HepG2 (cell line): ENCODE measurements around the gene PITPNM2. TPM values are rescaled to one million over a fixed set of nuclear protein-coding genes. Genes with fewer than 3 reads are reported as not detected.
A peak's percentile ranks its signal among the peaks of the same experiment; 100 is the strongest.

Experiments used
- ATAC-seq: fragments of 200-7000 bp; cut with Tn5 transposase; 3 replicates; pipeline ENCODE4 v1.9.1; 2020; ENCODE audit warnings: mild to moderate bottlenecking, moderate library complexity
- BruUV-seq: library from RNA; stranded (reverse); fragments of 400-500 nt; replicated peaks from 2 replicates; lab custom pipeline; 2021; lab: Mats Ljungman, UMichigan
- CTCF ChIA-PET: fragments of 300-600 bp; formaldehyde crosslinking; extraction: SDS; loops from one replicate; lab custom pipeline; 2021; ENCODE audit warnings: low total read pairs, inconsistent platforms, low intra/inter-chr PET ratio; lab: Yijun Ruan, JAX
- POLR2A ChIA-PET: fragments of 350-600 bp; sonication (Branson Sonifier 250); formaldehyde crosslinking; loops from one replicate; lab custom pipeline; 2020; ENCODE audit warnings: antibody characterized with exemption, inconsistent platforms; lab: Yijun Ruan, JAX
- DNase-seq: peaks from one replicate; pipeline ENCODE4 v3.0.0-alpha.2; 2015; ENCODE audit warnings: low spot score
- FAIRE-seq: peaks from 3 replicates; lab custom pipeline; 2011; peaks lifted over from hg19 to GRCh38; lab: Jason Lieb, UNC
- H2AFZ ChIP-seq: one replicate; pipeline ENCODE4 v1.6.1; 2011; ENCODE audit warnings: low read length, inconsistent platforms
- H3K27ac ChIP-seq: fragments of 300-600 bp; 3 replicates; pipeline ENCODE4 v1.8.0; 2011; ENCODE audit warnings: mixed run types, mild to moderate bottlenecking, mixed read lengths, low read length, inconsistent platforms; ENCODE audit not compliant: insufficient read depth; ENCODE audit errors: extremely low read length
- H3K27me3 ChIP-seq, 2 experiments: fragments of 200-600 bp in 1 of 2; 2 replicates in 1 of 2; 3 replicates in 1 of 2; pipeline versions ENCODE4 v1.6.0 to v1.8.0; 2011; ENCODE audit warnings: low read length in 2 of 2, mild to moderate bottlenecking in 2 of 2, moderate library complexity in 2 of 2, inconsistent platforms in 1 of 2; ENCODE audit not compliant: insufficient read depth in 2 of 2, control insufficient read depth in 1 of 2
- H3K36me3 ChIP-seq, 2 experiments: fragments of 200-600 bp in 1 of 2; replicated peaks in 1 of 2; 2 replicates in 1 of 2; 3 replicates in 1 of 2; pipeline versions ENCODE4 v1.5.1 to v1.8.0; 2011; ENCODE audit warnings: low read length in 2 of 2, inconsistent platforms in 1 of 2; ENCODE audit not compliant: insufficient read depth in 2 of 2, control insufficient read depth in 1 of 2
- H3K4me1 ChIP-seq: 2 replicates; pipeline ENCODE4 v1.5.1; 2012; ENCODE audit warnings: low read length, inconsistent platforms; ENCODE audit not compliant: insufficient read depth
- H3K4me2 ChIP-seq: 2 replicates; pipeline ENCODE4 v1.6.0; 2011; ENCODE audit warnings: low read depth, low read length, inconsistent platforms
- H3K4me3 ChIP-seq, 3 experiments: fragments of 200-600 bp in 1 of 3; sonication (generic), shearing (Covaris generic) in 1 of 3; replicated peaks in 1 of 3; 2 replicates each; pipeline ENCODE4 v1.5.1; 2011 to 2016; ENCODE audit warnings: low read length in 3 of 3, inconsistent platforms in 2 of 3, low read depth in 2 of 3, mild to moderate bottlenecking in 2 of 3, control low read depth in 1 of 3, mixed read lengths in 1 of 3; ENCODE audit not compliant: insufficient read depth in 1 of 3
- H3K79me2 ChIP-seq: one replicate; pipeline ENCODE4 v1.6.1; 2011; ENCODE audit warnings: low read length, inconsistent platforms; ENCODE audit not compliant: insufficient read depth
- H3K9ac ChIP-seq: 2 replicates; pipeline ENCODE4 v1.6.0; 2011; ENCODE audit warnings: mild to moderate bottlenecking, low read depth, low read length, inconsistent platforms; ENCODE audit not compliant: insufficient read depth
- H3K9me3 ChIP-seq: 2 replicates; pipeline ENCODE4 v1.5.1; 2012; ENCODE audit warnings: mild to moderate bottlenecking, low read length
- H4K20me1 ChIP-seq: 2 replicates; pipeline ENCODE4 v1.6.0; 2011; ENCODE audit warnings: inconsistent platforms, mild to moderate bottlenecking, low read length, moderate library complexity; ENCODE audit not compliant: insufficient read depth
- ARNT ChIP-seq: fragments of 450-650 bp; IDR thresholded peaks from 2 replicates; pipeline ENCODE4 v1.6.1; 2017
- ISX ChIP-seq: sonication (generic); formaldehyde crosslinking; conservative IDR thresholded peaks from 2 replicates; pipeline ENCODE4 v1.5.0; 2020; ENCODE audit warnings: missing genetic modification reagents
- RAD21 ChIP-seq: fragments of 450-650 bp; formaldehyde crosslinking; IDR thresholded peaks from 2 replicates; pipeline ENCODE4 v1.5.0; 2020; ENCODE audit warnings: mild to moderate bottlenecking
- WGBS: methylation state at CpG from one replicate; pipeline ENCODE4 v1.1.6; 2017; ENCODE audit warnings: low lambda C conversion rate; 5-methylcytosine and 5-hydroxymethylcytosine counted together
- in situ Hi-C: cut with HindIII; loops from 2 replicates; pipeline ENCODE4 v1.10.0; 2017; ENCODE audit warnings: low pct_unique_long_range_greater_than_20kb; ENCODE audit not compliant: extremely low pct_ligation_motif_present
- intact Hi-C: fragments of 100-400 bp; cut with micrococcal nuclease; formaldehyde crosslinking; loops from one replicate; pipeline ENCODE4 v1.10.0; 2022; ENCODE audit not compliant: unreplicated experiment
- polyA plus RNA-seq, 8 experiments: library from polyadenylated mRNA; depleted of rRNA in 3 of 8; stranded (reverse) in 7 of 8; unstranded in 1 of 8; fragments of >200 nt; fragmentation: Illumina TruSeq in 4 of 8; extraction: Trizol in 4 of 8; gene quantifications; 2 replicates each; pipeline versions ENCODE4 v1.2.1 to v1.2.3, GENCODE V29; 2011 to 2016; ENCODE audit warnings: low read depth in 4 of 8, missing spikeins in 1 of 8, mixed read lengths in 1 of 8; ENCODE audit not compliant: insufficient read depth in 1 of 8
- total RNA-seq, 5 experiments: library from RNA; depleted of rRNA; stranded (reverse); fragments of >200 nt; fragmentation: Illumina TruSeq; extraction: Trizol; gene quantifications; 2 replicates each; pipeline ENCODE4 v1.2.3, GENCODE V29; 2016; ENCODE audit warnings: low read depth in 1 of 5
- TF ChIP-seq, protein P1 (sequence below): sonication (generic); formaldehyde crosslinking; IDR thresholded peaks from 2 replicates; pipeline ENCODE4 v1.4.0; 2020; ENCODE audit warnings: missing genetic modification reagents, mild to moderate bottlenecking, borderline replicate concordance
- TF ChIP-seq, protein P2 (sequence below): sonication (generic); formaldehyde crosslinking; IDR thresholded peaks from 2 replicates; pipeline ENCODE4 v1.5.0; 2020; ENCODE audit warnings: mild to moderate bottlenecking, missing genetic modification reagents
- TF ChIP-seq, protein P3 (sequence below): sonication (generic); formaldehyde crosslinking; IDR thresholded peaks from 2 replicates; pipeline ENCODE4 v1.4.0; 2020; ENCODE audit warnings: missing genetic modification reagents

PITPNM2 gene
- total and polyA plus RNA-seq, 2 of the 13 experiments (the other 11 are each of a cell fraction or from before 2014, with no cell fraction given) = 4.2 to 5.3 TPM

DNA sequence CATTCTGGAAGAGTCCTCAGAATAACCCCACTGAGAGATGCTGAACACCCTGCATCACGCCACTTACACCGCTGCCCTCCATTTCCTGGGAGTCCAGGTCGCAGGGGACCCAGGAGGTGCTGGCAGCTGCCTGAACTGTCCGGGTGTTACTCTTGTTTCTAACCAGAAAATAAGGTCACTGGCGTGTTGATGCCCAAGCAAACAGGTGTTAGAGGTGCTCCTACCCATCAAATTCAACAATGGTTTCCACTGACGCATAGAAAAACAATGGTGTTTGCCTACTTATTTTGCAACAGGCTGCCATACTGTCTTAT lies 23.8 kb downstream of the PITPNM2 start:
- Histone ChIP-seq H2AFZ (no peak overlapping the region), H3K36me3 (no peaks in the 10 kb centered on the region), H3K9ac (no peak overlapping the region), H3K27me3 (no peaks in the 10 kb centered on the region), H3K4me1 (peaks cover 26% of the 10 kb centered on the region), H3K4me2 (no peak overlapping the region), H3K79me2 (peaks cover 4% of the 10 kb centered on the region), H3K27ac (peak overlapping the region; percentile 43), H4K20me1 (no peaks in the 10 kb centered on the region), H3K9me3 (no peaks in the 10 kb centered on the region), H3K4me3 (no peak overlapping the region)
- POLR2A ChIA-PET = interaction anchor here (1.1 to 1.7 kb wide), 4 partner anchors 14 to 106 kb away, joined by 4 to 19 read pairs (median 6); partner anchors contain the start of genes MPHOSPH9 and MTRFR
- ATAC-seq (no peak), FAIRE-seq (no peak), DNase-seq (no peak)
- TF ChIP-seq RAD21 (CRISPR knock-in tag) (no peak), ARNT (no peak), ISX (CRISPR knock-in tag) (no peak)
- TF ChIP-seq, protein P1, sequence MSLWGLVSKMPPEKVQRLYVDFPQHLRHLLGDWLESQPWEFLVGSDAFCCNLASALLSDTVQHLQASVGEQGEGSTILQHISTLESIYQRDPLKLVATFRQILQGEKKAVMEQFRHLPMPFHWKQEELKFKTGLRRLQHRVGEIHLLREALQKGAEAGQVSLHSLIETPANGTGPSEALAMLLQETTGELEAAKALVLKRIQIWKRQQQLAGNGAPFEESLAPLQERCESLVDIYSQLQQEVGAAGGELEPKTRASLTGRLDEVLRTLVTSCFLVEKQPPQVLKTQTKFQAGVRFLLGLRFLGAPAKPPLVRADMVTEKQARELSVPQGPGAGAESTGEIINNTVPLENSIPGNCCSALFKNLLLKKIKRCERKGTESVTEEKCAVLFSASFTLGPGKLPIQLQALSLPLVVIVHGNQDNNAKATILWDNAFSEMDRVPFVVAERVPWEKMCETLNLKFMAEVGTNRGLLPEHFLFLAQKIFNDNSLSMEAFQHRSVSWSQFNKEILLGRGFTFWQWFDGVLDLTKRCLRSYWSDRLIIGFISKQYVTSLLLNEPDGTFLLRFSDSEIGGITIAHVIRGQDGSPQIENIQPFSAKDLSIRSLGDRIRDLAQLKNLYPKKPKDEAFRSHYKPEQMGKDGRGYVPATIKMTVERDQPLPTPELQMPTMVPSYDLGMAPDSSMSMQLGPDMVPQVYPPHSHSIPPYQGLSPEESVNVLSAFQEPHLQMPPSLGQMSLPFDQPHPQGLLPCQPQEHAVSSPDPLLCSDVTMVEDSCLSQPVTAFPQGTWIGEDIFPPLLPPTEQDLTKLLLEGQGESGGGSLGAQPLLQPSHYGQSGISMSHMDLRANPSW (CRISPR knock-in tag) = no peak
- TF ChIP-seq, protein P2, sequence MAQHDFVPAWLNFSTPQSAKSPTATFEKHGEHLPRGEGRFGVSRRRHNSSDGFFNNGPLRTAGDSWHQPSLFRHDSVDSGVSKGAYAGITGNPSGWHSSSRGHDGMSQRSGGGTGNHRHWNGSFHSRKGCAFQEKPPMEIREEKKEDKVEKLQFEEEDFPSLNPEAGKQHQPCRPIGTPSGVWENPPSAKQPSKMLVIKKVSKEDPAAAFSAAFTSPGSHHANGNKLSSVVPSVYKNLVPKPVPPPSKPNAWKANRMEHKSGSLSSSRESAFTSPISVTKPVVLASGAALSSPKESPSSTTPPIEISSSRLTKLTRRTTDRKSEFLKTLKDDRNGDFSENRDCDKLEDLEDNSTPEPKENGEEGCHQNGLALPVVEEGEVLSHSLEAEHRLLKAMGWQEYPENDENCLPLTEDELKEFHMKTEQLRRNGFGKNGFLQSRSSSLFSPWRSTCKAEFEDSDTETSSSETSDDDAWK (CRISPR knock-in tag) = no peak
- TF ChIP-seq, protein P3, sequence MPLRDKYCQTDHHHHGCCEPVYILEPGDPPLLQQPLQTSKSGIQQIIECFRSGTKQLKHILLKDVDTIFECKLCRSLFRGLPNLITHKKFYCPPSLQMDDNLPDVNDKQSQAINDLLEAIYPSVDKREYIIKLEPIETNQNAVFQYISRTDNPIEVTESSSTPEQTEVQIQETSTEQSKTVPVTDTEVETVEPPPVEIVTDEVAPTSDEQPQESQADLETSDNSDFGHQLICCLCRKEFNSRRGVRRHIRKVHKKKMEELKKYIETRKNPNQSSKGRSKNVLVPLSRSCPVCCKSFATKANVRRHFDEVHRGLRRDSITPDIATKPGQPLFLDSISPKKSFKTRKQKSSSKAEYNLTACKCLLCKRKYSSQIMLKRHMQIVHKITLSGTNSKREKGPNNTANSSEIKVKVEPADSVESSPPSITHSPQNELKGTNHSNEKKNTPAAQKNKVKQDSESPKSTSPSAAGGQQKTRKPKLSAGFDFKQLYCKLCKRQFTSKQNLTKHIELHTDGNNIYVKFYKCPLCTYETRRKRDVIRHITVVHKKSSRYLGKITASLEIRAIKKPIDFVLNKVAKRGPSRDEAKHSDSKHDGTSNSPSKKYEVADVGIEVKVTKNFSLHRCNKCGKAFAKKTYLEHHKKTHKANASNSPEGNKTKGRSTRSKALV (CRISPR knock-in tag) = no peak
- BruUV-seq = no TSS peak
- WGBS = 88% methylated on average over 5 of the region's 6 CpGs
- in situ Hi-C loops (no loop called here), intact Hi-C loops (no loop called here)
- CTCF ChIA-PET = no interaction called here
